ENCODE measurements around the gene HAPLN2.
A peak's percentile ranks its signal among the peaks of the same experiment; 100 is the strongest.

HAPLN2 gene

GRCh38 chr1:156664767-156665411, 45.7 kb downstream of the HAPLN2 start:
- peak; percentile 45 to 71 (median 58) for DNase-seq

- no peak for DNase-seq
These were observed 46.3 kb downstream of the HAPLN2 start for GRCh38 chr1:156665539-156665938.

GRCh38 chr1:156666862-156667609, 47.8 kb downstream of the HAPLN2 start:
- DNase-seq: no peak

- no peak for DNase-seq
These were observed 48.4 kb downstream of the HAPLN2 start for GRCh38 chr1:156667610-156667967.

DNA sequence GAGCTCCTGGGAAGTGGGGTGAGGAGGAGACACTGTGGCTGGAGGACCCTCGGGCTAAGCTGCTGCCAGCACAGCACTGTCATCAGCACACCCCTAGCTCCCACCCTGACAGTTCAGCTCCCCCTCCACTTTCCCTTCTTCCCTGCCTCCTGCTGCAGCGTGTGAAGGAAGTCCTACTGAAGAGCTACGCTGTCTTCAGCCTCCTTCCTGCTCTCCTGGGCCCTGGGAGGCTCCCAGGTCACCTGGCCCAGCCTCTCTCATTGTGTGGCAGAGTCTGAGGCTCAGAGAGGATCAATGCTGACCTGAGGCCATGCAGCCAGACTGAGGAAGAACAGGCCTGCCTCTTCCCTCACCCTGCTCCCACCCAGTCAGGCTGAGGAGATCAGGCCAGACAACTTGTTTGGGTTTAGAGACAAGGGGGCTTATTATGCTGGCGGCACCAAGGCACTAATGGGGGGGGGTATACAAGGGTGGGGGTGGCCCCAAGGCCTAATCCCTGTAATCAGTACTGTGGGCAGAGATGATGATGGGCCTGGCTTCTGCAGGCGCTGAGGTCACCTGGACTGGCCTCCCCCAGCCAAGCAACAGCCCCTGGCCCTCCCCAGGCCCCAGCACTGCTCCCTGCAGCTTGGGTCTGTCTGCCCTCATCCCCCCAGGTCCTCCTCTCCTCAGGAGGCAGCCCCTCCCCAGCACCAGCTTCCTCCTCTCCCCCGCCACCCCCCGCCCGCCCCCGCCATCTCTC, 48.9 kb downstream of the HAPLN2 start:
- DNase-seq: no peak

- no peak for DNase-seq
These were observed 49.8 kb downstream of the HAPLN2 start for GRCh38 chr1:156668801-156669637.

GRCh38 chr1:156669794-156670193, 50.6 kb downstream of the HAPLN2 start:
- DNase-seq: no peak

DNA sequence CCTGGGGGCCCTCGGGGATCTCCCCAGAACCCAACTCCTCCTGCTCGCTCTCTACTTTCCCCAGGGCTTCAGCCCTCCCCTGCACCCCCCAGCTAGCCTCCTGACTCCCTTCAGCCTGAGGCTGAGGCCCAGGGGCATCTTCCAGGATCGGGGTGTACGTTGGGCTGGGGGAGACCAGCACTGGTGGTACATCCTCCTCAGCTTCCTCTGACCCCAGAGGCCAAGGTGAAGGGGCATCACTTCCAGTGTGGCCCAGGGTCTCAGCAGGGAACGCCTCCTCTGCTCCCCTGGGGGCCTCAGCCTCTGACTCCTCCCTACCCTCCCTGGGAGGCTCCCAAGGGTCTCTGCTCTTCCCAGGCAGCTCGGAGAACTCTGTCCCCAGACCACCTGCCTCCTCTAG, 51.1 kb downstream of the HAPLN2 start:
- no peak for DNase-seq

GRCh38 chr1:156670791-156671190, 51.6 kb downstream of the HAPLN2 start:
- no peak for DNase-seq

DNA sequence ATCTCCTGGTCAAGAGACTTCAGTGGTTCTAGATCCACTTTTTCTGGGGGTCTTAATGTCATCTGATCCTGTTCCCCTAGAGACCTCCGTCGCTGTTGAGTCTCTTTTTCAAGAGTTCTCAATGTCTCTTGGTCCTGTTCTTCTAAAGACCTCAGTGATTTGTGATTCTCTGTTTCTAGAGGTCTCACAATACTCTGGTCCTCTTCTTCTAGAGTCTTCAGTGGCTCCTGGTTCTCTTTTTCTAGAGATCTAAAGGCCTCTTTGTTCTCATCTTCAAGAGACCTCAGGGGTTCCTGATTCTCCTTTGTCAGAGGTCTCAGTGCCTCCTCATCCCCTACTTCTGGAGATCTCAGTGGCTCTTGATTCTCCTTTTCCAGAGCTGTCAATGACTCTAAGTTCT, 52.6 kb downstream of the HAPLN2 start:
- DNase-seq: no peak

- peak; percentile 43 to 56 (median 44) for DNase-seq
These were observed 54.3 kb downstream of the HAPLN2 start for GRCh38 chr1:156673387-156674121.

All from suppressor macrophage treated with lipopolysaccharide for 1 hour (primary cell).